Measurements from ENCODE around the gene NCOA1.
A peak's percentile ranks its signal among the peaks of the same experiment; 100 is the strongest.
"Not testable (repeated sequence)": the region's sequence is repeated elsewhere in the genome, so short reads cannot be mapped to it uniquely, and the experiment has no call there.

The NCOA1 gene

GRCh38 chr2:24474053-24474452, 17.0 kb upstream of the NCOA1 start:
- DNase-seq (ENCODE audit: low read depth): no peak

GRCh38 chr2:24477229-24477628, 13.8 kb upstream of the NCOA1 start:
- DNase-seq (ENCODE audit: low read depth): no peak

- no peak for DNase-seq (ENCODE audit: low read depth)
Observed at GRCh38 chr2:24478243-24478642, 12.8 kb upstream of the NCOA1 start.

- DNase-seq (ENCODE audit: low read depth): no peak
Observed at GRCh38 chr2:24480245-24480644, 10.8 kb upstream of the NCOA1 start.

- no peak for DNase-seq (ENCODE audit: low read depth)
Observed at GRCh38 chr2:24482251-24482971, 8.6 kb upstream of the NCOA1 start.

- no peak for DNase-seq (ENCODE audit: low read depth)
Observed at GRCh38 chr2:24482972-24483300, 8.1 kb upstream of the NCOA1 start.

- not testable (repeated sequence) for DNase-seq (ENCODE audit: low read depth)
Observed at GRCh38 chr2:24484677-24485076, 6.4 kb upstream of the NCOA1 start.

- DNase-seq (ENCODE audit: low read depth): no peak
Observed at GRCh38 chr2:24485197-24485596, 5.9 kb upstream of the NCOA1 start.

GRCh38 chr2:24486636-24487205, 4.3 kb upstream of the NCOA1 start:
- DNase-seq (ENCODE audit: low read depth): no peak

GRCh38 chr2:24489465-24490180, 1.4 kb upstream of the NCOA1 start:
- no peak for DNase-seq (ENCODE audit: low read depth)

- DNase-seq (ENCODE audit: low read depth): no peak
Observed at GRCh38 chr2:24490181-24490689, 819 bp upstream of the NCOA1 start.

GRCh38 chr2:24491542-24492420, 727 bp downstream of the NCOA1 start:
- peak; percentile 20 for DNase-seq (ENCODE audit: low read depth)

- DNase-seq (ENCODE audit: low read depth): no peak
Observed at GRCh38 chr2:24492421-24493279, 1.6 kb downstream of the NCOA1 start.

- DNase-seq (ENCODE audit: low read depth): no peak
Observed at GRCh38 chr2:24493713-24494112, 2.7 kb downstream of the NCOA1 start.

GRCh38 chr2:24494410-24494809, 3.4 kb downstream of the NCOA1 start:
- DNase-seq (ENCODE audit: low read depth): no peak

- no peak for DNase-seq (ENCODE audit: low read depth)
Observed at GRCh38 chr2:24495451-24495850, 4.4 kb downstream of the NCOA1 start.

GRCh38 chr2:24496959-24497358, 5.9 kb downstream of the NCOA1 start:
- no peak for DNase-seq (ENCODE audit: low read depth)

GRCh38 chr2:24497685-24498084, 6.6 kb downstream of the NCOA1 start:
- no peak for DNase-seq (ENCODE audit: low read depth)

- DNase-seq (ENCODE audit: low read depth): no peak
Observed at GRCh38 chr2:24498121-24498520, 7.1 kb downstream of the NCOA1 start.

GRCh38 chr2:24501813-24502212, 10.8 kb downstream of the NCOA1 start:
- DNase-seq (ENCODE audit: low read depth): no peak

- DNase-seq (ENCODE audit: low read depth): no peak
Observed at GRCh38 chr2:24505534-24506275, 14.7 kb downstream of the NCOA1 start.

All from stimulated activated CD8-positive, alpha-beta memory T cell treated with anti-CD3 and anti-CD28 coated beads, Interleukin-15, amount 100 ng/mL, for 1 hour (primary cell).